OCI-LY1 (cell line): ENCODE measurements around the gene HNRNPF.

Source experiments
- H2AFZ ChIP-seq: fragments of 200-600 bp; sonication (generic), shearing (Covaris generic); 2 replicates; pipeline ENCODE4 v1.6.0; 2014; ENCODE audit warnings: antibody characterized with exemption, mild to moderate bottlenecking, low read length
- H3F3A ChIP-seq: fragments of 200-600 bp; sonication (generic), shearing (Covaris generic); 2 replicates; pipeline ENCODE4 v1.6.0; 2014; ENCODE audit warnings: mild to moderate bottlenecking, antibody characterized with exemption, low read length, moderate library complexity; ENCODE audit not compliant: insufficient read depth
- H3K27ac ChIP-seq: fragments of 200-600 bp; sonication (generic); 2 replicates; pipeline ENCODE4 v1.5.1; 2014; ENCODE audit warnings: low read length, mixed run types, mild to moderate bottlenecking, low read depth; ENCODE audit not compliant: poor library complexity, severe bottlenecking
- H3K27me3 ChIP-seq: fragments of 200-600 bp; sonication (generic); 2 replicates; pipeline ENCODE4 v1.6.0; 2014; ENCODE audit warnings: antibody characterized with exemption, mild to moderate bottlenecking, low read length, moderate library complexity; ENCODE audit not compliant: insufficient read depth
- H3K36me3 ChIP-seq: fragments of 200-600 bp; sonication (generic); 2 replicates; pipeline ENCODE4 v1.6.1; 2014; ENCODE audit warnings: mild to moderate bottlenecking, antibody characterized with exemption, low read length, moderate library complexity, mixed read lengths; ENCODE audit not compliant: insufficient read depth
- H3K4me1 ChIP-seq: fragments of 200-600 bp; sonication (generic); 2 replicates; pipeline ENCODE4 v1.5.1; 2014; ENCODE audit warnings: mild to moderate bottlenecking, low read length, moderate library complexity; ENCODE audit not compliant: insufficient read depth, severe bottlenecking
- H3K4me2 ChIP-seq: fragments of 200-600 bp; sonication (generic), shearing (Covaris generic); 2 replicates; pipeline ENCODE4 v1.6.1; 2014; ENCODE audit warnings: low read length
- H3K4me3 ChIP-seq: fragments of 200-600 bp; sonication (generic); 2 replicates; pipeline ENCODE4 v1.5.1; 2014; ENCODE audit warnings: low read length, low read depth, mild to moderate bottlenecking, mixed read lengths; ENCODE audit not compliant: poor library complexity, severe bottlenecking
- H3K79me2 ChIP-seq: fragments of 200-600 bp; shearing (Covaris generic); 2 replicates; pipeline ENCODE4 v1.6.1; 2016; ENCODE audit warnings: mixed run types, low read length, mixed read lengths; ENCODE audit not compliant: insufficient read depth
- H3K9ac ChIP-seq: fragments of 200-600 bp; sonication (generic), shearing (Covaris generic); 2 replicates; pipeline ENCODE4 v1.6.1; 2014; ENCODE audit warnings: mild to moderate bottlenecking, low read length, mixed read lengths
- H3K9me2 ChIP-seq: fragments of 200-600 bp; sonication (generic), shearing (Covaris generic); 2 replicates; pipeline ENCODE4 v1.6.1; 2014; ENCODE audit warnings: low read depth, mild to moderate bottlenecking, low read length, mixed read lengths
- H3K9me3 ChIP-seq: fragments of 200-600 bp; shearing (Covaris generic); 2 replicates; pipeline ENCODE4 v1.6.1; 2014; ENCODE audit warnings: low read length, mixed read lengths
- H4K20me1 ChIP-seq: fragments of 200-600 bp; sonication (generic), shearing (Covaris generic); 2 replicates; pipeline ENCODE4 v1.6.0; 2016; ENCODE audit warnings: mild to moderate bottlenecking, low read length; ENCODE audit not compliant: insufficient read depth
- CTCF ChIP-seq: fragments of 200-600 bp; sonication (generic), shearing (Covaris generic); IDR thresholded peaks from 2 replicates; pipeline ENCODE4 v1.5.1; 2017; ENCODE audit warnings: mild to moderate bottlenecking, antibody characterized with exemption, low read length, moderate library complexity, mixed read lengths
- EZH2 ChIP-seq: fragments of 200-600 bp; sonication (generic), shearing (Covaris generic); IDR thresholded peaks from 2 replicates; pipeline ENCODE4 v1.8.0; 2017; ENCODE audit warnings: borderline replicate concordance, mixed run types, mild to moderate bottlenecking, antibody characterized with exemption, low read length, moderate library complexity, mixed read lengths

The HNRNPF gene

GRCh38 chr10:43369921-43370320, 39.1 kb downstream of the HNRNPF start:
- Histone ChIP-seq H3K9me3 (no peaks in the 10 kb centered on the region), H2AFZ (no peak overlapping the region), H4K20me1 (no peaks in the 10 kb centered on the region), H3K4me2 (no peak overlapping the region), H3K36me3 (no peaks in the 10 kb centered on the region), H3K9ac (no peak overlapping the region), H3K4me1 (no peaks in the 10 kb centered on the region), H3F3A (no peaks in the 10 kb centered on the region), H3K27ac (no peak overlapping the region), H3K79me2 (no peaks in the 10 kb centered on the region), H3K27me3 (no peaks in the 10 kb centered on the region), H3K4me3 (no peak overlapping the region), H3K9me2 (no peaks in the 10 kb centered on the region)
- TF ChIP-seq CTCF, result no peak
- no peak for TF ChIP-seq EZH2

GRCh38 chr10:43365001-43365400, 44.0 kb downstream of the HNRNPF start:
- Histone ChIP-seq H3K27ac (no peak overlapping the region), H3K79me2 (no peaks in the 10 kb centered on the region), H3K36me3 (no peaks in the 10 kb centered on the region), H4K20me1 (no peaks in the 10 kb centered on the region), H3F3A (no peaks in the 10 kb centered on the region), H3K4me1 (no peaks in the 10 kb centered on the region), H3K4me3 (no peak overlapping the region), H3K9me3 (no peaks in the 10 kb centered on the region), H3K9me2 (no peaks in the 10 kb centered on the region), H2AFZ (no peak overlapping the region), H3K27me3 (no peaks in the 10 kb centered on the region; the same call in 1 of the 2 replicates), H3K4me2 (no peak overlapping the region), H3K9ac (no peak overlapping the region)
- TF ChIP-seq EZH2 (no peak), CTCF (no peak)

- Histone ChIP-seq H3K36me3 (no peaks in the 10 kb centered on the region), H3K9ac (no peak overlapping the region), H3K9me3 (no peaks in the 10 kb centered on the region), H3K4me1 (no peaks in the 10 kb centered on the region), H3K4me3 (no peak overlapping the region), H3K4me2 (no peak overlapping the region), H3K27me3 (no peaks in the 10 kb centered on the region; the same call in 1 of the 2 replicates), H3F3A (no peaks in the 10 kb centered on the region), H3K9me2 (no peaks in the 10 kb centered on the region), H2AFZ (no peak overlapping the region), H3K79me2 (no peaks in the 10 kb centered on the region), H3K27ac (no peak overlapping the region), H4K20me1 (no peaks in the 10 kb centered on the region)
- no peak for TF ChIP-seq EZH2
- no peak for TF ChIP-seq CTCF
Observed at GRCh38 chr10:43362191-43362839, 46.7 kb downstream of the HNRNPF start.
